Body of pancreas (tissue), 4 donors: ENCODE data around the gene TNFRSF8.

Experiments
- POLR2A ChIP-seq, 3 donors: fragments of 450-650 bp; IDR thresholded peaks; one replicate each; pipeline ENCODE4 v1.6.1; 2016; ENCODE audit warnings: antibody characterized with exemption in 3 of 3, mild to moderate bottlenecking in 2 of 3
- TF ChIP-seq, protein P1 (sequence below), 7 experiments: fragments of 450-650 bp in 4 of 7; fragments of 200-600 bp in 3 of 7; sonication (generic) in 3 of 7; IDR thresholded peaks; one replicate each; pipeline ENCODE4 v1.5.1; 2016 to 2019; ENCODE audit warnings: antibody characterized with exemption in 7 of 7

DNA sequence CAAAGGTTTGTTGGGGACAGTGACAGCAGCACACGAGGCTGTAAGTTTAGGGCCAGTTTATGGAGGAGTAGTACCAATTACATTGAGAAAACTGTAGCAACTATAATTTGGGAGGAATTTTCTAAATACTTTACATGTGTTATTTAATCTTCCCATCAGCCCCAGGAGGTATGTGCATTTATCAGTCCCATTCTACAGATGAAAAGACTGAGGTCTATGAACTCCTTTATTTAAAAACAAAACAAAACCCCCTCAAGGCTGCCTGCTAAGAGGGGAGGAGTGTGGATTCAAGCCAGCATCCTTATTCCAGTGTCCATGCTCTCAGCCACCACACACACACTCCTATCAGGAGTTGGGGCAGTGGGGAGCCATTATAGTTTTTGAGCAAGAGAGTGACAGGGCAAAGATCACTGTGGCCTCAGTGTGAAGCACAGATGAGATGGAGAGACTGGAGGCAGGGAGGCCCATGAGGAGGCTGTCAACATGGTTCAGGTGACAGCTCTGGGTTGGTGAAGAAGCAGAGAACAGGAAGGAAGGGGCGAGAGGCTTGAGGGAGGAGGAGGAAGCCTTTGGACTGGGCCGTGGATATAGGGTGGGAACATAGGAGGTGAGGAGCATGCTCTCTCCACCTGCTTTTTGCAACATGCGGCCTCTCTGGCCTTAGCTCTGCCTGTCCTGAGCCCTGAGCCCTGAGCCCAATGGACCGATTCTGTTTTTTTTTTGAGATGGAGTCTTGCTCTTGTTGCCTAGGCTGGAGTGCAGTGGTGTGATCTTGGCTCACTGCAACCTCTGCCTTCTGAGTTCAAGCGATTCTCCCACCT lies 113.4 kb downstream of the TNFRSF8 start:
- TF ChIP-seq, protein P1, sequence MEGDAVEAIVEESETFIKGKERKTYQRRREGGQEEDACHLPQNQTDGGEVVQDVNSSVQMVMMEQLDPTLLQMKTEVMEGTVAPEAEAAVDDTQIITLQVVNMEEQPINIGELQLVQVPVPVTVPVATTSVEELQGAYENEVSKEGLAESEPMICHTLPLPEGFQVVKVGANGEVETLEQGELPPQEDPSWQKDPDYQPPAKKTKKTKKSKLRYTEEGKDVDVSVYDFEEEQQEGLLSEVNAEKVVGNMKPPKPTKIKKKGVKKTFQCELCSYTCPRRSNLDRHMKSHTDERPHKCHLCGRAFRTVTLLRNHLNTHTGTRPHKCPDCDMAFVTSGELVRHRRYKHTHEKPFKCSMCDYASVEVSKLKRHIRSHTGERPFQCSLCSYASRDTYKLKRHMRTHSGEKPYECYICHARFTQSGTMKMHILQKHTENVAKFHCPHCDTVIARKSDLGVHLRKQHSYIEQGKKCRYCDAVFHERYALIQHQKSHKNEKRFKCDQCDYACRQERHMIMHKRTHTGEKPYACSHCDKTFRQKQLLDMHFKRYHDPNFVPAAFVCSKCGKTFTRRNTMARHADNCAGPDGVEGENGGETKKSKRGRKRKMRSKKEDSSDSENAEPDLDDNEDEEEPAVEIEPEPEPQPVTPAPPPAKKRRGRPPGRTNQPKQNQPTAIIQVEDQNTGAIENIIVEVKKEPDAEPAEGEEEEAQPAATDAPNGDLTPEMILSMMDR (IDR thresholded peaks at IDR 0.05), result no peak
- no peak for TF ChIP-seq POLR2A (IDR thresholded peaks at IDR 0.05)
